Stimulated activated naive CD8-positive, alpha-beta T cell treated with anti-CD3 and anti-CD28 coated beads, Interleukin-15, Interleukin-2, amounts not matched to agents 100 ng/mL and 50 ng/mL, for 24 hours (primary cell): ENCODE results near the gene HDAC3.

ENCODE experiments used
- H3K27ac Mint-ChIP-seq: one replicate; pipeline ENCODE4 v1.8.0; 2021; ENCODE audit warnings: mild to moderate bottlenecking, mixed read lengths
- H3K27me3 Mint-ChIP-seq: one replicate; pipeline ENCODE4 v1.8.0; 2021; ENCODE audit warnings: mixed read lengths
- H3K36me3 Mint-ChIP-seq: one replicate; pipeline ENCODE4 v1.8.0; 2021; ENCODE audit warnings: low read depth, mixed read lengths
- H3K4me1 Mint-ChIP-seq: one replicate; pipeline ENCODE4 v1.8.0; 2021; ENCODE audit warnings: low read depth, mixed read lengths
- H3K4me3 Mint-ChIP-seq: one replicate; pipeline ENCODE4 v1.8.0; 2021; ENCODE audit warnings: mild to moderate bottlenecking, mixed read lengths
- H3K9me3 Mint-ChIP-seq: one replicate; pipeline ENCODE4 v1.8.0; 2021; ENCODE audit warnings: mixed read lengths

The HDAC3 gene

DNA sequence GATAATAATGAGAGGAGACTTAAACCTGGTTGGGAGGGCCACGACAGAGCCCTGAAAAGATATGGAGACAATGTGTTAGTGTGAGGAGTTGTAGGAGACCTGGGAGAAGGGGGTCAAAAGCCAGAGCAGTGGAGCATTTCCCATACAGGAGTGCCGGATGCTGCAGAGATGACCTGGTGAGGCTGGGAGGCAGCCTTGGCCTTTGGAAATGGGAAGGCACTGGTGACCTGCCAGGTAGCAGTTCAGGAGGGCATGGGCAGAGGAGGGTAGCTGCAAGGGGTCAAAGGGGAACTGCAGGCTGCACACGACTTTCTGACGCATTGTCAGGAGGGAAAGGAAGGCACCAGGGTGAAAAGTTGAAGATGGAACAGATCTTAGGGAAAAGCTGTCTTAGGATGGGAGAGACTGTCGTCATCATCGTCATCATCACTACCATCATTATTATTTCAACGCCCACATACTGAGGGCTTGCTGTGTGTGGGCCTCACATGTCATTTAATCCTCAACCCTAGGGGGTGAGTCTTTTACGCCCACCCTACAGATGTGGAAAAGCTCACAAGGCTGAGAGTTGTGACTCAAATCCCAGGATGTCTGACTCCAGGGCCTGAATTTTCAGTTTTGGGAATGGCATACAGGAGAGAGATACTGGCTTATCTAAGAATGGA lies 32.1 kb upstream of the HDAC3 start:
- Mint-ChIP-seq H3K36me3 (no peaks in the 10 kb centered on the region), H3K4me3 (no peak overlapping the region), H3K9me3 (no peaks in the 10 kb centered on the region), H3K27ac (no peak overlapping the region), H3K4me1 (no peaks in the 10 kb centered on the region), H3K27me3 (no peaks in the 10 kb centered on the region)

GRCh38 chr5:141665995-141666940 lies 29.6 kb upstream of the HDAC3 start:
- H3K27me3 Mint-ChIP-seq = no peaks in the 10 kb centered on the region
- no peak overlapping the region for H3K4me3 Mint-ChIP-seq
- no peaks in the 10 kb centered on the region for H3K4me1 Mint-ChIP-seq
- no peaks in the 10 kb centered on the region for H3K36me3 Mint-ChIP-seq
- H3K27ac Mint-ChIP-seq = no peak overlapping the region
- no peaks in the 10 kb centered on the region for H3K9me3 Mint-ChIP-seq

- H3K27ac Mint-ChIP-seq = no peak overlapping the region
- no peaks in the 10 kb centered on the region for H3K9me3 Mint-ChIP-seq
- H3K36me3 Mint-ChIP-seq = no peaks in the 10 kb centered on the region
- no peaks in the 10 kb centered on the region for H3K27me3 Mint-ChIP-seq
- H3K4me3 Mint-ChIP-seq = no peak overlapping the region
- no peaks in the 10 kb centered on the region for H3K4me1 Mint-ChIP-seq
These were observed 28.2 kb upstream of the HDAC3 start for GRCh38 chr5:141664733-141665461.

- H3K9me3 Mint-ChIP-seq = no peaks in the 10 kb centered on the region
- H3K4me1 Mint-ChIP-seq = no peaks in the 10 kb centered on the region
- H3K36me3 Mint-ChIP-seq = no peaks in the 10 kb centered on the region
- H3K27me3 Mint-ChIP-seq = no peaks in the 10 kb centered on the region
- no peak overlapping the region for H3K4me3 Mint-ChIP-seq
- no peak overlapping the region for H3K27ac Mint-ChIP-seq
These were observed 26.9 kb upstream of the HDAC3 start for GRCh38 chr5:141663506-141663905.

DNA sequence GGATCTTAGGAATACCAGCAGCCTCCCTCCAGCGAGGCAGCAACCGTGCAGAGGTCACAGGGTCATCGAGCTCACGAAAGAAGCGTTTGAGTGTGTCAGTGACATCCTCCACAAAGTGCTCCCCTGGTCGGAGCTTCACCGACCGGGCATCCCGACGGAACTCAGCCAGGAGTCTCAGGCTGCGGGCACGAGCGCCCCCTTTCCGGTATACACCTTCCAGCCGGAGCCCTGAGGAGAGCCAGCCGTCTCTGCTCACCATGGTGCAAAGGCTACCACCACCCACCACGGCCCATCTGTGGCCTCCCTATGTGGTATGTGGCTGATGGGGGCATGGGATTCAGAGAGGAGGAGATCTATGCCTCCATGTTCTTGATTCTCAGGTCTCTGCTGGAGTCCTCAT lies 25.4 kb upstream of the HDAC3 start:
- Mint-ChIP-seq H3K4me3 (no peak overlapping the region), H3K27ac (no peak overlapping the region), H3K9me3 (no peaks in the 10 kb centered on the region), H3K27me3 (no peaks in the 10 kb centered on the region), H3K36me3 (peaks cover 9% of the 10 kb centered on the region), H3K4me1 (peaks cover 6% of the 10 kb centered on the region)

DNA sequence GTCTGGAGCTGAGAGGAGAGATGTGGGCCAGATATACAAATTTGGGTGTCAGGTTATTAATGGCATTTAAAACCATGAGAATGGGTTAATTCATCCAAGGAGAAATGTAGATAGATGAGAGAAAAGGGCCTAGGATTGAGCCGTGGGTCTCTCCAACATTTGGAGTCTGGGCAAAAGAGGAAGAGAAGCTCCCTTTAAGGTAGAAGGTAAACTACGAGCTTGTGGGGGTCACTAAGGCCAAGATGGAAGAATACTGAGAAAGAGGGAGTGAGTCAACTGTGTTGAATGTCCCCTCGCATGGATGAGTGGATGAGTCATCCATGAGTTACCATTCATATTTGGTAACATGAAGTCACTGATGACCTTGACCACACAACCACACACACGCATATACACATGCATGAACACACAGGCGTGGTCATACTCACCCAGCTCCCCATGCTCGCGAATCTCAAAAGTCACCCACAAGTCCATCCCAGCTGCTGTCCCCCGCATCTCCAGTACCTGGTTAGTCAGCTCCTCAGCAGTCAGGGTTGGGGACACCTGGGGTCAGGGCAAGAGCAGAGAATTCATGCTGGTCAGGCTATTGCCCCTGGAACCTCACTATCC lies 21.4 kb upstream of the HDAC3 start:
- no peaks in the 10 kb centered on the region for H3K9me3 Mint-ChIP-seq
- no peaks in the 10 kb centered on the region for H3K27me3 Mint-ChIP-seq
- H3K36me3 Mint-ChIP-seq = peaks cover 13% of the 10 kb centered on the region
- H3K4me3 Mint-ChIP-seq = no peak overlapping the region
- no peak overlapping the region for H3K27ac Mint-ChIP-seq
- H3K4me1 Mint-ChIP-seq = peaks cover 10% of the 10 kb centered on the region

GRCh38 chr5:141657404-141657803 lies 20.8 kb upstream of the HDAC3 start:
- Mint-ChIP-seq H3K27me3 (no peaks in the 10 kb centered on the region), H3K9me3 (no peaks in the 10 kb centered on the region), H3K27ac (no peak overlapping the region), H3K4me3 (no peak overlapping the region), H3K4me1 (peaks cover 13% of the 10 kb centered on the region), H3K36me3 (peaks cover 13% of the 10 kb centered on the region)

- Mint-ChIP-seq H3K27me3 (no peaks in the 10 kb centered on the region), H3K9me3 (no peaks in the 10 kb centered on the region), H3K27ac (no peak overlapping the region), H3K36me3 (peaks cover 13% of the 10 kb centered on the region), H3K4me3 (no peak overlapping the region), H3K4me1 (peaks cover 22% of the 10 kb centered on the region)
These were observed 19.7 kb upstream of the HDAC3 start for GRCh38 chr5:141656396-141656795.

DNA sequence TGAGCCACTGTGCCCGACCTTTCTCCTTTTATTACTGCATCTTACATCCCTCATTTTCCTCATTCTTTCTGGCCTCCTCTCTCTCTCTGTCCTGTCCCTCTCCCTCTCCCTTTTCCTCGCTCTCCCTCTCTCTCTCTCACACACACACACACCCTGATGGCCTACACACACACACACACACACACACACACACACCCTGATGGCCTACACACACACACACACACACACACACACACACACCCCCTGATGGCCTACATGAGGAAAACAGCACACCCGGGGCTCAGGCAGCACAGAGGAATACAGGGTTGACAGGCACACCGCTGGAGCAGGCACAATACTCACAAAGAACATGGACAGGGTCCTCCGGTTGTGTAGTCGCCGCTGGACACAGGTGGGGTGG lies 18.4 kb upstream of the HDAC3 start:
- Mint-ChIP-seq H3K27me3 (no peaks in the 10 kb centered on the region), H3K4me1 (peaks cover 29% of the 10 kb centered on the region), H3K36me3 (peaks cover 13% of the 10 kb centered on the region), H3K27ac (no peak overlapping the region), H3K9me3 (no peaks in the 10 kb centered on the region), H3K4me3 (no peak overlapping the region)

DNA sequence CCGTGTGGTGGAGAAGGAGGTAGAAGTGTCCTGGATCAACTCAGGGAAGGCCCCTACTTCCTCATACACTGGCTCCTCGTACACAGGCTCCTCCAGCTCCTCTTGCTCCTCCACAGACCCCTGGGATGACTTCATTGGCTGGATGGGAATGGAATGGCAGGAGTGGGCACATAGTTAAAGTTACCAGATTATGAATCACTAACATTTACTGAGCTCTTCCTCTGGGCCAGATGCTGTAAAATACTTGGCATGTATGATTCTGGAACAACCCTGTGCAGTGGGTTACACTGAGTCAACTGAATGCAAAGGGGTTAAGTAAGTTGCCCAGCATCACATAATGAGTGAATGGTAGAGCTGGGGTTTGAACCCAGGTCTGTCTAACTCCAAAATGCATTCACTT lies 17.6 kb upstream of the HDAC3 start:
- H3K4me1 Mint-ChIP-seq = peaks cover 34% of the 10 kb centered on the region
- no peaks in the 10 kb centered on the region for H3K27me3 Mint-ChIP-seq
- H3K36me3 Mint-ChIP-seq = peaks cover 13% of the 10 kb centered on the region
- no peak overlapping the region for H3K4me3 Mint-ChIP-seq
- H3K9me3 Mint-ChIP-seq = no peaks in the 10 kb centered on the region
- H3K27ac Mint-ChIP-seq = no peak overlapping the region

- Mint-ChIP-seq H3K4me1 (peaks cover 28% of the 10 kb centered on the region), H3K27me3 (no peaks in the 10 kb centered on the region)
These were observed 15.1 kb upstream of the HDAC3 start for GRCh38 chr5:141651728-141652105.

DNA sequence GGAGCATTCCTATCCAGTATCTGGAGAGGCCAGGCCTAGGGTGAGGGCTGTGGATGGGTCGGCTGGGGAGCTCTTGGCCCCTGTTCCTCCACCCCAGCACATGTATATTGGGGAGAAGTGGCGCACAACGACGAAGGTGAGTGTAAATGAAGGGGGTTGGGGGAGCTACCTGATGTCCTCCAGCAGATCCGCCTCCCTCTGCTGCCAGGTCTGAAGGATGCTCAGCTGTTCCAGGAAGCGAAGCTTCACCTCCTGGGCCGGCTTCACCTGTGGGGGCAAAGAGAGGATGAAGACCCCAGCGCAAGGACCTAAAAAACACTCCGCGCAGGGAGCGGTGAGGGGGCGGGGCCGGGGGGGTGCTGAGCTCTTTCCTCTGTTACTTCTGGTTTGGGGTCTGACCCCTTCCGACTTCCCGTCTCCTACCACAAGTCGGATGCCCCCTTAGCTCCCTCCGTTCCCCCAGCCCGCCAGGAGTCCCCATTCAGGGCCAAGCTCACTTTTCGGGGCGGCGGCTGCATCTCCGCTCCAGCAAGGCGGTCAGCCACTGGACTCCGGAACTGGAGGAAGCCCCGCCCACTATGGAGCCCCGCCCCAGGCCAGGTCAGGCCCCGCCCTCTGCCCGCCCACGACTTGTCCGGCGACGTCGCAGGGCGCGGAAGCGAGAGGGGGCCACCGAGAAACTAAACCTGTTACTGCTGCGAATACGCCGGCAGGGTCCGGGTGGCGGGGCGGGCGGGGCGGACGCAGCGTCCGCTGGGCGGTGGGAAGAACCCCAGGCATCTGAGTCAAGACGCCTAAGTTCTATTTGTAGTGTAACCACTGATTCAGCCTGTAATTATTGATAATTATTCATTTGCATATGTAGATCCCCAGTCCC lies 14.4 kb upstream of the HDAC3 start, which contains the start of gene FCHSD1:
Gene FCHSD1, minus strand, starts transcription at position 568 of the 877 bp plus-strand sequence. Its CDS starts 50 bp downstream, at position 518.
- Mint-ChIP-seq H3K9me3 (no peaks in the 10 kb centered on the region), H3K36me3 (peaks cover 9% of the 10 kb centered on the region), H3K27ac (peak within 1 kb of the TSS; percentile 89), H3K27me3 (no peaks in the 10 kb centered on the region), H3K4me1 (peaks cover 27% of the 10 kb centered on the region), H3K4me3 (peak within 1 kb of the TSS; percentile 93)

More at GRCh38 chr5:141651728-141652105, 15.1 kb upstream of the HDAC3 start:
- Mint-ChIP-seq H3K27ac (peak overlapping the region; percentile 42), H3K4me3 (peak overlapping the region; percentile 93), H3K9me3 (no peaks in the 10 kb centered on the region), H3K36me3 (peaks cover 6% of the 10 kb centered on the region)

DNA sequence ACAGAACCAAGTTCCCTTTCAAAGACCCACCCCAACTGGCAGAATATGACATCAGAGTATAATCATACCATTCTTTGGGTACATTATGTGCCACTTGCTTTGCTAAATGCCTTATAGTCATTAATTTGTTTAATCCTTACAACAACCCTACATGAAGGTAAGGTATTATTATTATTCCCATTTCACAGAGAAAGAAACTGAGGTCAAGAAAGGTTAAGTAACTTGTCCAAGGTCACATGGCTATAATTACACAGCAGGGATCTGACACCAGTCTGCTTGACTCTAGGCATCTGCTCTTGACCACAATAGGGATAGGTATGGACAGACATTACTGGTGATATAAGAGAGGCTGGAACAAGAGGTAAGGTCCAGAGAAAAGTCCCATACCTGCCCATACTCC lies 13.3 kb upstream of the HDAC3 start:
- peak overlapping the region; percentile 55 for H3K4me3 Mint-ChIP-seq
- H3K9me3 Mint-ChIP-seq = no peaks in the 10 kb centered on the region
- no peak overlapping the region for H3K27ac Mint-ChIP-seq
- H3K27me3 Mint-ChIP-seq = no peaks in the 10 kb centered on the region
- H3K36me3 Mint-ChIP-seq = peaks cover 8% of the 10 kb centered on the region
- H3K4me1 Mint-ChIP-seq = peaks cover 24% of the 10 kb centered on the region
